K562 (cell line): ENCODE data around the gene OIT3. TPM values are rescaled to one million over a fixed set of nuclear protein-coding genes. Genes with fewer than 3 reads are reported as not detected.
A peak's percentile ranks its signal among the peaks of the same experiment; 100 is the strongest.

Experiments
- ATAC-seq: fragments of 200-7000 bp; cut with Tn5 transposase; 3 replicates; pipeline ENCODE4 v1.9.1; 2020; ENCODE audit warnings: moderate library complexity
- BruUV-seq: library from RNA; stranded (reverse); fragments of 400-500 nt; replicated peaks from 2 replicates; lab custom pipeline; 2021; lab: Mats Ljungman, UMichigan
- CTCF ChIA-PET: fragments of 300-600 bp; formaldehyde crosslinking; extraction: SDS; loops from one replicate; lab custom pipeline; 2021; ENCODE audit warnings: low intra/inter-chr PET ratio; lab: Yijun Ruan, JAX
- POLR2A ChIA-PET: fragments of 300-600, 350-650 bp; sonication (Branson Sonifier 250); formaldehyde crosslinking; extraction: SDS; loops from one replicate; lab custom pipeline; 2021; ENCODE audit warnings: antibody characterized with exemption, inconsistent platforms; lab: Yijun Ruan, JAX
- DNase-seq, 4 experiments: peaks; one replicate each; pipeline versions ENCODE4 v3.0.0 to v3.0.0-alpha.2; 2011 to 2018; ENCODE audit warnings: low spot score in 3 of 4, mixed read lengths in 3 of 4; ENCODE audit errors: extremely low read depth in 1 of 4
- FAIRE-seq: peaks from 2 replicates; lab custom pipeline; 2011; peaks lifted over from hg19 to GRCh38; lab: Jason Lieb, UNC
- H2AFZ ChIP-seq: 2 replicates; pipeline ENCODE4 v1.6.0; 2011; ENCODE audit warnings: low read depth, low read length, control low read depth, inconsistent platforms
- H3K27ac ChIP-seq: fragments of 200-600 bp; 3 replicates; pipeline ENCODE4 v1.8.0; 2011; ENCODE audit warnings: low read depth, mild to moderate bottlenecking, control low read depth, inconsistent platforms, low read length, moderate library complexity, mixed read lengths; ENCODE audit errors: extremely low read depth
- H3K27me3 ChIP-seq, 2 experiments: fragments of 300-600 bp in 1 of 2; 2 replicates in 1 of 2; 3 replicates in 1 of 2; pipeline versions ENCODE4 v1.6.0 to v1.8.0; 2011; ENCODE audit warnings: inconsistent platforms in 2 of 2, low read length in 2 of 2, mild to moderate bottlenecking in 1 of 2, mixed read lengths in 1 of 2, moderate library complexity in 1 of 2; ENCODE audit not compliant: control insufficient read depth in 2 of 2, insufficient read depth in 2 of 2
- H3K36me3 ChIP-seq: fragments of 300-600 bp; 3 replicates; pipeline ENCODE4 v1.8.0; 2011; ENCODE audit warnings: mild to moderate bottlenecking, low read length, inconsistent platforms; ENCODE audit not compliant: control insufficient read depth, insufficient read depth
- H3K4me1 ChIP-seq, 2 experiments: fragments of 200-600 bp in 1 of 2; replicated peaks in 1 of 2; 2 replicates in 1 of 2; 3 replicates in 1 of 2; pipeline versions ENCODE4 v1.5.1 to v1.8.0; 2011; ENCODE audit warnings: inconsistent platforms in 2 of 2, low read length in 2 of 2, mild to moderate bottlenecking in 1 of 2, mixed read lengths in 1 of 2, moderate library complexity in 1 of 2; ENCODE audit not compliant: control insufficient read depth in 2 of 2, insufficient read depth in 2 of 2
- H3K4me2 ChIP-seq: 2 replicates; pipeline ENCODE4 v1.6.1; 2011; ENCODE audit warnings: low read length, control low read depth, inconsistent platforms, mixed read lengths; ENCODE audit not compliant: insufficient read depth
- H3K4me3 ChIP-seq: fragments of 200-600 bp; sonication (generic), shearing (Covaris generic); 2 replicates; pipeline ENCODE4 v1.5.1; 2016; ENCODE audit warnings: control low read depth, inconsistent platforms
- H3K79me2 ChIP-seq: fragments of 200-600 bp; 3 replicates; pipeline ENCODE4 v1.8.0; 2011; ENCODE audit warnings: low read length, inconsistent platforms; ENCODE audit not compliant: control insufficient read depth, insufficient read depth
- H3K9ac ChIP-seq, 2 experiments: 2 replicates each; pipeline versions ENCODE4 v1.6.0 to v1.6.1; 2011; ENCODE audit warnings: low read depth in 2 of 2, low read length in 2 of 2, control low read depth in 1 of 2, inconsistent platforms in 1 of 2, mild to moderate bottlenecking in 1 of 2, mixed read lengths in 1 of 2; ENCODE audit not compliant: insufficient read depth in 1 of 2
- H3K9me1 ChIP-seq: one replicate; pipeline ENCODE4 v1.6.0; 2011; ENCODE audit warnings: inconsistent platforms, mild to moderate bottlenecking, low read length, moderate library complexity; ENCODE audit not compliant: control insufficient read depth, insufficient read depth
- H3K9me3 ChIP-seq: replicated peaks from 2 replicates; pipeline ENCODE4 v1.5.1; 2011; ENCODE audit warnings: low read depth, low read length, inconsistent platforms; ENCODE audit not compliant: control insufficient read depth, insufficient read depth
- H4K20me1 ChIP-seq: replicated peaks from 2 replicates; pipeline ENCODE4 v1.6.1; 2011; ENCODE audit warnings: low read length, inconsistent platforms, mixed read lengths; ENCODE audit not compliant: control insufficient read depth, insufficient read depth
- ARID4B ChIP-seq: sonication (generic); formaldehyde crosslinking; IDR thresholded peaks from 2 replicates; pipeline ENCODE4 v1.8.0; 2022; ENCODE audit warnings: mild to moderate bottlenecking, missing genetic modification reagents
- GABPB2 ChIP-seq: fragments of 250-450 bp; sonication (Bioruptor Pico); conservative IDR thresholded peaks from 2 replicates; pipeline ENCODE4 v1.5.1; 2021; ENCODE audit warnings: mild to moderate bottlenecking
- HDAC8 ChIP-seq: fragments of 450-650 bp; IDR thresholded peaks from 2 replicates; pipeline ENCODE4 v1.6.1; 2016; ENCODE audit warnings: mild to moderate bottlenecking, missing genetic modification characterization, moderate library complexity, missing compliant biosample characterization
- IFI16 ChIP-seq: fragments of 250-450 bp; sonication (Bioruptor Pico); IDR thresholded peaks from 2 replicates; pipeline ENCODE4 v2.1.2; 2022; ENCODE audit warnings: mild to moderate bottlenecking, inconsistent platforms
- MTF1 ChIP-seq: fragments of 250-450 bp; sonication (Bioruptor Pico); IDR thresholded peaks from 2 replicates; pipeline ENCODE4 v1.9.0; 2021; ENCODE audit warnings: moderate library complexity, mild to moderate bottlenecking, inconsistent platforms, borderline replicate concordance
- NELFE ChIP-seq: IDR thresholded peaks from 2 replicates; pipeline ENCODE4 v1.6.1; 2011; ENCODE audit warnings: mild to moderate bottlenecking; ENCODE audit not compliant: insufficient read depth, insufficient read length
- NFE2L1 ChIP-seq: fragments of 450-650 bp; IDR thresholded peaks from 2 replicates; pipeline ENCODE4 v1.6.1; 2016; ENCODE audit warnings: missing genetic modification characterization, low read depth, mild to moderate bottlenecking, missing compliant biosample characterization, moderate library complexity, borderline replicate concordance
- NR3C1 ChIP-seq: sonication (generic); formaldehyde crosslinking; IDR thresholded peaks from 2 replicates; pipeline ENCODE4 v1.8.1; 2022; ENCODE audit warnings: missing genetic modification reagents
- PTRF ChIP-seq: fragments of 450-650 bp; IDR thresholded peaks from 2 replicates; pipeline ENCODE4 v1.6.1; 2016; ENCODE audit warnings: mild to moderate bottlenecking, missing genetic modification characterization, missing compliant biosample characterization
- RCOR1 ChIP-seq, 2 experiments: IDR thresholded peaks; 2 replicates each; pipeline ENCODE4 v1.6.1; 2012; ENCODE audit warnings: low read depth in 2 of 2, low read length in 2 of 2, borderline replicate concordance in 1 of 2, improper control_type of control experiment in 1 of 2
- ZC3H11A ChIP-seq: IDR thresholded peaks from 2 replicates; pipeline ENCODE4 v1.6.1; 2012; ENCODE audit warnings: low read depth, low read length, improper control_type of control experiment
- ZEB2 ChIP-seq: fragments of 450-650 bp; IDR thresholded peaks from 2 replicates; pipeline ENCODE4 v1.6.1; 2016
- ZNF140 ChIP-seq: fragments of 250-450 bp; sonication (Bioruptor Pico); IDR thresholded peaks from 2 replicates; pipeline ENCODE4 v1.8.0; 2021; ENCODE audit warnings: moderate library complexity, mild to moderate bottlenecking, inconsistent platforms
- ZNF253 ChIP-seq: fragments of 250-450 bp; sonication (Bioruptor Pico); conservative IDR thresholded peaks from 2 replicates; pipeline ENCODE4 v1.6.1; 2021; ENCODE audit warnings: mild to moderate bottlenecking
- WGBS: fragments of 100-300 bp; shearing (Covaris generic); methylation state at CpG from one replicate; pipeline ENCODE4 v1.1.6; 2016; ENCODE audit warnings: low coverage, mixed read lengths; ENCODE audit not compliant: insufficient coverage; ENCODE audit errors: missing lambda C conversion rate; 5-methylcytosine and 5-hydroxymethylcytosine counted together
- in situ Hi-C: fragments of 300-500 bp; cut with MboI; formaldehyde crosslinking; loops from 4 replicates; pipeline ENCODE4 v1.15.0; 2018; ENCODE audit warnings: inconsistent platforms, mixed read lengths
- intact Hi-C: fragments of 100-400 bp; cut with micrococcal nuclease; formaldehyde crosslinking; loops from 2 replicates; pipeline ENCODE4 v1.14.2; 2022
- polyA plus RNA-seq, 8 experiments: library from polyadenylated mRNA; depleted of rRNA in 4 of 8; stranded (reverse) in 5 of 8; unstranded in 3 of 8; fragments of >200 nt; fragmentation: Nextera tagmentation in 2 of 8; fragmentation: Illumina TruSeq in 1 of 8; extraction: Ambion mirVana in 2 of 8; extraction: Trizol in 1 of 8; gene quantifications; 2 replicates each; pipeline versions ENCODE4 v1.2.1 to v1.2.3, GENCODE V29; 2011 to 2014; ENCODE audit warnings: inconsistent platforms in 1 of 8, missing spikeins in 1 of 8
- total RNA-seq, 7 experiments: library from RNA; depleted of rRNA in 6 of 7; stranded (reverse); fragments of >200 nt in 6 of 7; fragmentation: Illumina TruSeq in 2 of 7; extraction: Trizol in 2 of 7; gene quantifications; 2 replicates each; pipeline versions ENCODE4 v1.2.1 to v1.2.3, GENCODE V29; 2011 to 2021; ENCODE audit warnings: low replicate concordance in 1 of 7
- TF ChIP-seq, protein P1 (sequence below): sonication (generic); formaldehyde crosslinking; IDR thresholded peaks from 2 replicates; pipeline ENCODE4 v1.4.0; 2020; ENCODE audit warnings: mild to moderate bottlenecking, missing genetic modification reagents

The OIT3 gene
- total and polyA plus RNA-seq, 9 of the 15 experiments (the other 6 are each of a cell fraction or from before 2014, with no cell fraction given) = not detected

DNA sequence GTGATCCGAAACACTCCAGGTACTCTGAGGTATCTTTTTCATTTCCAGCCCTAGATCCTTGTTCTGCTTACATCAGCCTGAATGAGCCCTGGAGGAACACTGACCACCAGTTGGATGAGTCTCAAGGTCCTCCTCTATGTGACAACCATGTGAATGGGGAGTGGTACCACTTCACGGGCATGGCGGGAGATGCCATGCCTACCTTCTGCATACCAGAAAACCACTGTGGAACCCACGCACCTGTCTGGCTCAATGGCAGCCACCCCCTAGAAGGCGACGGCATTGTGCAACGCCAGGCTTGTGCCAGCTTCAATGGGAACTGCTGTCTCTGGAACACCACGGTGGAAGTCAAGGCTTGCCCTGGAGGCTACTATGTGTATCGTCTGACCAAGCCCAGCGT lies 5.1 kb downstream of the OIT3 start:
- intact Hi-C loops (no loop called here), in situ Hi-C loops (no loop called here)
- CTCF ChIA-PET = no interaction called here
- WGBS = 27% methylated on average over 10 of the region's 10 CpGs
- Histone ChIP-seq H3K9me3 (no peaks in the 10 kb centered on the region), H3K27ac (no peak overlapping the region), H4K20me1 (no peaks in the 10 kb centered on the region), H3K4me1 (peaks cover 0 to 2% of the 10 kb centered on the region in 2 experiments; a peak in 3 of 5 replicates), H3K4me3 (no peak overlapping the region), H3K4me2 (no peak overlapping the region), H3K9ac (0 out of 4 replicates have a peak overlapping the region, but pooled peaks of 1 of the 2 experiments have one; percentile 38), H2AFZ (no peak overlapping the region), H3K27me3 (peaks cover 5 to 6% of the 10 kb centered on the region in 2 experiments; a peak in 4 of 5 replicates), H3K79me2 (no peaks in the 10 kb centered on the region), H3K36me3 (no peaks in the 10 kb centered on the region), H3K9me1 (no peaks in the 10 kb centered on the region)
- BruUV-seq = no TSS peak
- POLR2A ChIA-PET = interaction anchor here (2.1 kb wide), 1 partner anchor 12 kb away, joined by 8 read pairs; no protein-coding TSS in a partner anchor
- no peak for FAIRE-seq
- no peak for DNase-seq
- ATAC-seq = peak; percentile 38; the same call in 1 of the 3 replicates
- TF ChIP-seq IFI16 (CRISPR knock-in tag) (no peak), NR3C1 (CRISPR knock-in tag) (no peak), ZC3H11A (no peak), ZNF253 (CRISPR knock-in tag) (no peak), HDAC8 (no peak), NFE2L1 (tag) (no peak), ZEB2 (no peak), ZNF140 (CRISPR knock-in tag) (no peak), RCOR1 (IDR thresholded peaks at IDR 0.05; ENCODE audit: borderline replicate concordance in 1 of 2, low read depth in 2 of 2, low read length in 2 of 2) (no peak), MTF1 (no peak), PTRF (tag) (no peak), ARID4B (CRISPR knock-in tag) (no peak), GABPB2 (CRISPR knock-in tag) (no peak), NELFE (no peak)
- TF ChIP-seq, protein P1, sequence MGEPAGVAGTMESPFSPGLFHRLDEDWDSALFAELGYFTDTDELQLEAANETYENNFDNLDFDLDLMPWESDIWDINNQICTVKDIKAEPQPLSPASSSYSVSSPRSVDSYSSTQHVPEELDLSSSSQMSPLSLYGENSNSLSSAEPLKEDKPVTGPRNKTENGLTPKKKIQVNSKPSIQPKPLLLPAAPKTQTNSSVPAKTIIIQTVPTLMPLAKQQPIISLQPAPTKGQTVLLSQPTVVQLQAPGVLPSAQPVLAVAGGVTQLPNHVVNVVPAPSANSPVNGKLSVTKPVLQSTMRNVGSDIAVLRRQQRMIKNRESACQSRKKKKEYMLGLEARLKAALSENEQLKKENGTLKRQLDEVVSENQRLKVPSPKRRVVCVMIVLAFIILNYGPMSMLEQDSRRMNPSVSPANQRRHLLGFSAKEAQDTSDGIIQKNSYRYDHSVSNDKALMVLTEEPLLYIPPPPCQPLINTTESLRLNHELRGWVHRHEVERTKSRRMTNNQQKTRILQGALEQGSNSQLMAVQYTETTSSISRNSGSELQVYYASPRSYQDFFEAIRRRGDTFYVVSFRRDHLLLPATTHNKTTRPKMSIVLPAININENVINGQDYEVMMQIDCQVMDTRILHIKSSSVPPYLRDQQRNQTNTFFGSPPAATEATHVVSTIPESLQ (CRISPR knock-in tag) = no peak
